HEK293 (cell line): ENCODE results near the gene GPR33.

Experiments used
- CTCF ChIA-PET: fragments of 350-600 bp; formaldehyde crosslinking; extraction: SDS; loops from one replicate; lab custom pipeline; 2021; ENCODE audit warnings: antibody characterized with exemption; lab: Yijun Ruan, JAX
- POLR2A ChIA-PET: fragments of 300-600 bp; formaldehyde crosslinking; extraction: SDS; loops from one replicate; lab custom pipeline; 2020; ENCODE audit warnings: antibody characterized with exemption, inconsistent platforms; lab: Yijun Ruan, JAX
- H3K27ac ChIP-seq: fragments of 200-500 bp; sonication (Bioruptor generic); 2 replicates; pipeline ENCODE4 v1.5.1; 2014; ENCODE audit warnings: low read depth, low read length, control low read depth, inconsistent platforms; ENCODE audit errors: extremely low read depth
- H3K36me3 ChIP-seq, 2 experiments: fragments of 200-500 bp in 1 of 2; sonication (Bioruptor generic) in 1 of 2; 1 replicate in 1 of 2; 2 replicates in 1 of 2; pipeline ENCODE4 v1.5.1; 2014 to 2017; ENCODE audit warnings: inconsistent platforms in 2 of 2, low read length in 2 of 2; ENCODE audit not compliant: control insufficient read depth in 2 of 2, insufficient read depth in 1 of 2
- H3K4me1 ChIP-seq: fragments of 200-500 bp; sonication (Bioruptor generic); 2 replicates; pipeline ENCODE4 v1.5.1; 2014; ENCODE audit warnings: mild to moderate bottlenecking, low read length, inconsistent platforms; ENCODE audit not compliant: control insufficient read depth, insufficient read depth
- H3K4me3 ChIP-seq: 2 replicates; pipeline ENCODE4 v1.5.1; 2011; ENCODE audit warnings: low read depth, mild to moderate bottlenecking, control low read depth, low read length, moderate library complexity
- H3K9me3 ChIP-seq: fragments of 200-500 bp; sonication (Bioruptor generic); 2 replicates; pipeline ENCODE4 v1.5.1; 2014; ENCODE audit warnings: low read depth, low read length, inconsistent platforms; ENCODE audit not compliant: control insufficient read depth, insufficient read depth
- BCL11A ChIP-seq: fragments of 450-650 bp; formaldehyde crosslinking; IDR thresholded peaks from 2 replicates; pipeline ENCODE4 v1.5.1; 2016; ENCODE audit warnings: low read depth, missing biosample characterization, missing genetic modification characterization
- IKZF3 ChIP-seq: fragments of 450-650 bp; IDR thresholded peaks from 2 replicates; pipeline ENCODE4 v1.5.0; 2018; ENCODE audit warnings: missing biosample characterization, mild to moderate bottlenecking, missing genetic modification characterization, moderate library complexity
- MZF1 ChIP-seq: fragments of 450-650 bp; formaldehyde crosslinking; IDR thresholded peaks from 2 replicates; pipeline ENCODE4 v1.5.1; 2017; ENCODE audit warnings: missing biosample characterization, missing genetic modification characterization, borderline replicate concordance
- SALL2 ChIP-seq: fragments of 450-650 bp; formaldehyde crosslinking; IDR thresholded peaks from 2 replicates; pipeline ENCODE4 v1.5.0; 2017; ENCODE audit warnings: missing biosample characterization, mild to moderate bottlenecking, missing genetic modification characterization, borderline replicate concordance
- SCRT1 ChIP-seq: fragments of 450-650 bp; formaldehyde crosslinking; IDR thresholded peaks from 2 replicates; pipeline ENCODE4 v1.5.1; 2016; ENCODE audit warnings: missing biosample characterization, missing genetic modification characterization, borderline replicate concordance
- ZFP3 ChIP-seq: fragments of 450-650 bp; formaldehyde crosslinking; IDR thresholded peaks from 2 replicates; pipeline ENCODE4 v1.5.1; 2016; ENCODE audit warnings: low read depth, missing biosample characterization, missing genetic modification characterization
- ZFP37 ChIP-seq: fragments of 450-650 bp; formaldehyde crosslinking; IDR thresholded peaks from 2 replicates; pipeline ENCODE4 v1.5.1; 2016; ENCODE audit warnings: missing biosample characterization, missing genetic modification characterization
- ZFP69B ChIP-seq: fragments of 450-650 bp; formaldehyde crosslinking; IDR thresholded peaks from 2 replicates; pipeline ENCODE4 v1.5.1; 2016; ENCODE audit warnings: missing biosample characterization, missing genetic modification characterization
- ZNF146 ChIP-seq: fragments of 450-650 bp; formaldehyde crosslinking; IDR thresholded peaks from 2 replicates; pipeline ENCODE4 v1.5.1; 2016; ENCODE audit warnings: missing biosample characterization, missing genetic modification characterization
- ZNF16 ChIP-seq: fragments of 450-650 bp; formaldehyde crosslinking; IDR thresholded peaks from 2 replicates; pipeline ENCODE4 v1.5.1; 2016; ENCODE audit warnings: low read depth, missing biosample characterization, missing genetic modification characterization
- ZNF221 ChIP-seq: fragments of 450-650 bp; formaldehyde crosslinking; IDR thresholded peaks from 2 replicates; pipeline ENCODE4 v1.5.1; 2017; ENCODE audit warnings: missing biosample characterization, missing genetic modification characterization, borderline replicate concordance
- ZNF302 ChIP-seq: fragments of 450-650 bp; formaldehyde crosslinking; IDR thresholded peaks from 2 replicates; pipeline ENCODE4 v1.5.1; 2016; ENCODE audit warnings: missing biosample characterization, missing genetic modification characterization, low read depth
- ZNF354C ChIP-seq: fragments of 450-650 bp; formaldehyde crosslinking; IDR thresholded peaks from 2 replicates; pipeline ENCODE4 v1.5.1; 2016; ENCODE audit warnings: missing biosample characterization, missing genetic modification characterization, low read depth, borderline replicate concordance
- ZNF394 ChIP-seq: fragments of 450-650 bp; formaldehyde crosslinking; IDR thresholded peaks from 2 replicates; pipeline ENCODE4 v1.5.1; 2016; ENCODE audit warnings: missing biosample characterization, missing genetic modification characterization, mild to moderate bottlenecking, moderate library complexity, borderline replicate concordance
- ZNF501 ChIP-seq: fragments of 450-650 bp; formaldehyde crosslinking; IDR thresholded peaks from 2 replicates; pipeline ENCODE4 v1.5.1; 2016; ENCODE audit warnings: missing biosample characterization, missing genetic modification characterization
- ZNF514 ChIP-seq: fragments of 450-650 bp; formaldehyde crosslinking; IDR thresholded peaks from 2 replicates; pipeline ENCODE4 v1.5.1; 2016; ENCODE audit warnings: missing biosample characterization, missing genetic modification characterization
- ZSCAN5A ChIP-seq: fragments of 450-650 bp; formaldehyde crosslinking; IDR thresholded peaks from 2 replicates; pipeline ENCODE4 v1.5.1; 2016; ENCODE audit warnings: missing biosample characterization, missing genetic modification characterization
- TF ChIP-seq, protein P1 (sequence below): fragments of 450-650 bp; formaldehyde crosslinking; IDR thresholded peaks from 2 replicates; pipeline ENCODE4 v1.5.1; 2016; ENCODE audit warnings: missing biosample characterization, missing genetic modification characterization
- TF ChIP-seq, protein P2 (sequence below): fragments of 450-650 bp; formaldehyde crosslinking; IDR thresholded peaks from 2 replicates; pipeline ENCODE4 v1.5.1; 2016; ENCODE audit warnings: missing biosample characterization, missing genetic modification characterization

GPR33 gene

GRCh38 chr14:31479027-31479426, 8.8 kb downstream of the GPR33 start:
- ChIA-PET CTCF (no interaction called here), POLR2A (no interaction called here)
- TF ChIP-seq ZNF16 (tag by site-specific recombination): no peak
- TF ChIP-seq ZNF501 (tag by site-specific recombination): no peak
- TF ChIP-seq ZFP69B (tag by site-specific recombination): no peak
- no peak for TF ChIP-seq BCL11A (tag by site-specific recombination)
- TF ChIP-seq ZNF354C (tag by site-specific recombination): no peak
- TF ChIP-seq, protein P1, sequence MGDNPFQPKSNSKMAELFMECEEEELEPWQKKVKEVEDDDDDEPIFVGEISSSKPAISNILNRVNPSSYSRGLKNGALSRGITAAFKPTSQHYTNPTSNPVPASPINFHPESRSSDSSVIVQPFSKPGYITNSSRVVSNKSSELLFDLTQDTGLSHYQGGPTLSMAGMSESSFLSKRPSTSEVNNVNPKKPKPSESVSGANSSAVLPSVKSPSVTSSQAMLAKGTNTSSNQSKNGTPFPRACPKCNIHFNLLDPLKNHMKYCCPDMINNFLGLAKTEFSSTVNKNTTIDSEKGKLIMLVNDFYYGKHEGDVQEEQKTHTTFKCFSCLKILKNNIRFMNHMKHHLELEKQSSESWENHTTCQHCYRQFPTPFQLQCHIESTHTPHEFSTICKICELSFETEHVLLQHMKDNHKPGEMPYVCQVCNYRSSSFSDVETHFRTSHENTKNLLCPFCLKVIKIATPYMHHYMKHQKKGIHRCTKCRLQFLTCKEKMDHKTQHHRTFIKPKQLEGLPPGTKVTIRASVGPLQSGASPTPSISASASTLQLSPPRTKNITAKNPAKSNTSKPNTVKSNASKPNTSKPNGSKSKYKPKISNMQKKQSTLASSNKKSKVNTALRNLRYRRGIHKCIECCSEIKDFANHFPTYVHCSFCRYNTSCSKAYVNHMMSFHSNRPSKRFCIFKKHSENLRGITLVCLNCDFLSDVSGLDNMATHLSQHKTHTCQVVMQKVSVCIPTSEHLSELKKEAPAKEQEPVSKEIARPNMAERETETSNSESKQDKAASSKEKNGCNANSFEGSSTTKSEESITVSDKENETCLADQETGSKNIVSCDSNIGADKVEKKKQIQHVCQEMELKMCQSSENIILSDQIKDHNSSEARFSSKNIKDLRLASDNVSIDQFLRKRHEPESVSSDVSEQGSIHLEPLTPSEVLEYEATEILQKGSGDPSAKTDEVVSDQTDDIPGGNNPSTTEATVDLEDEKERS (tag by site-specific recombination): no peak
- no peak for TF ChIP-seq ZNF514 (tag by site-specific recombination)
- TF ChIP-seq, protein P2, sequence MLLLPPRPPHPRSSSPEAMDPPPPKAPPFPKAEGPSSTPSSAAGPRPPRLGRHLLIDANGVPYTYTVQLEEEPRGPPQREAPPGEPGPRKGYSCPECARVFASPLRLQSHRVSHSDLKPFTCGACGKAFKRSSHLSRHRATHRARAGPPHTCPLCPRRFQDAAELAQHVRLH (tag by site-specific recombination): no peak
- TF ChIP-seq ZFP37 (tag by site-specific recombination): no peak
- TF ChIP-seq ZFP3 (tag by site-specific recombination): no peak
- Histone ChIP-seq H3K9me3 (no peaks in the 10 kb centered on the region), H3K4me3 (no peak overlapping the region), H3K36me3 (no peaks in the 10 kb centered on the region), H3K4me1 (no peaks in the 10 kb centered on the region), H3K27ac (no peak overlapping the region)

- no peaks in the 10 kb centered on the region for H3K4me1 ChIP-seq
- no peaks in the 10 kb centered on the region for H3K9me3 ChIP-seq
- ChIA-PET CTCF (no interaction called here), POLR2A (no interaction called here)
- H3K4me3 ChIP-seq: no peak overlapping the region
- no peak for TF ChIP-seq ZSCAN5A (tag by site-specific recombination)
- TF ChIP-seq SALL2 (tag by site-specific recombination): no peak
- no peak for TF ChIP-seq SCRT1 (tag by site-specific recombination)
- TF ChIP-seq ZNF146 (tag by site-specific recombination): no peak
- TF ChIP-seq ZNF394 (tag by site-specific recombination): no peak
- TF ChIP-seq IKZF3 (tag by site-specific recombination): no peak
- no peak for TF ChIP-seq ZNF221 (tag by site-specific recombination)
- no peak for TF ChIP-seq ZNF302 (tag by site-specific recombination)
- no peak for TF ChIP-seq MZF1 (tag by site-specific recombination)
- H3K36me3 ChIP-seq: no peaks in the 10 kb centered on the region
- no peak overlapping the region for H3K27ac ChIP-seq
Measured at GRCh38 chr14:31477248-31477647, 10.6 kb downstream of the GPR33 start.
